ENCODE data around the gene GASK1A. TPM values are rescaled to one million over a fixed set of nuclear protein-coding genes. Genes with fewer than 3 reads are reported as not detected.

Gene GASK1A
- total and polyA plus RNA-seq, 2 of the 4 experiments (the other 2 are of a cell fraction), result 0.18 to 0.19 TPM

GRCh38 chr3:43061101-43061895 is 82.2 kb downstream of the GASK1A start:
- CTCF ChIA-PET, result no interaction called here
- POLR2A ChIA-PET (ENCODE audit: unreplicated experiment), result no interaction called here
- H4K8ac ChIP-seq (ENCODE audit: low read depth in 2 of 2, low read length in 2 of 2), result no peak overlapping the region
- dilution Hi-C loops (cut with HindIII; ENCODE audit: low sequenced_read_pairs, unreplicated experiment) (no loop called here), in situ Hi-C loops (cut with MboI; ENCODE audit: low sequenced_read_pairs) (no loop called here), intact Hi-C loops (cut with micrococcal nuclease) (no loop called here)
- no peak overlapping the region for H3K56ac ChIP-seq (ENCODE audit: extremely low read depth, insufficient read depth, low read length)
- TF ChIP-seq RAD21 (IDR thresholded peaks at IDR 0.05; ENCODE audit: low read length) (no peak), MAFK (IDR thresholded peaks at IDR 0.05; ENCODE audit: low read depth, low read length) (no peak), MXI1 (IDR thresholded peaks at IDR 0.05; ENCODE audit: borderline replicate concordance, low read depth, low read length) (no peak), MAZ (IDR thresholded peaks at IDR 0.05; ENCODE audit: borderline replicate concordance, low read depth, low read length) (no peak), BHLHE40 (IDR thresholded peaks at IDR 0.05; ENCODE audit: low read depth, low read length) (no peak), USF2 (IDR thresholded peaks at IDR 0.05; ENCODE audit: low read depth, low read length) (no peak), CEBPB (IDR thresholded peaks at IDR 0.05; ENCODE audit: low read depth, low read length) (no peak), POLR2A (IDR thresholded peaks at IDR 0.05; ENCODE audit: low read depth, low read length) (no peak), ELK1 (IDR thresholded peaks at IDR 0.05; ENCODE audit: borderline replicate concordance, low read depth, low read length) (no peak), SMC3 (IDR thresholded peaks at IDR 0.05; ENCODE audit: low read depth, low read length) (no peak), FOS (IDR thresholded peaks at IDR 0.05; ENCODE audit: low read depth, low read length) (no peak)
- TF ChIP-seq, protein P1, sequence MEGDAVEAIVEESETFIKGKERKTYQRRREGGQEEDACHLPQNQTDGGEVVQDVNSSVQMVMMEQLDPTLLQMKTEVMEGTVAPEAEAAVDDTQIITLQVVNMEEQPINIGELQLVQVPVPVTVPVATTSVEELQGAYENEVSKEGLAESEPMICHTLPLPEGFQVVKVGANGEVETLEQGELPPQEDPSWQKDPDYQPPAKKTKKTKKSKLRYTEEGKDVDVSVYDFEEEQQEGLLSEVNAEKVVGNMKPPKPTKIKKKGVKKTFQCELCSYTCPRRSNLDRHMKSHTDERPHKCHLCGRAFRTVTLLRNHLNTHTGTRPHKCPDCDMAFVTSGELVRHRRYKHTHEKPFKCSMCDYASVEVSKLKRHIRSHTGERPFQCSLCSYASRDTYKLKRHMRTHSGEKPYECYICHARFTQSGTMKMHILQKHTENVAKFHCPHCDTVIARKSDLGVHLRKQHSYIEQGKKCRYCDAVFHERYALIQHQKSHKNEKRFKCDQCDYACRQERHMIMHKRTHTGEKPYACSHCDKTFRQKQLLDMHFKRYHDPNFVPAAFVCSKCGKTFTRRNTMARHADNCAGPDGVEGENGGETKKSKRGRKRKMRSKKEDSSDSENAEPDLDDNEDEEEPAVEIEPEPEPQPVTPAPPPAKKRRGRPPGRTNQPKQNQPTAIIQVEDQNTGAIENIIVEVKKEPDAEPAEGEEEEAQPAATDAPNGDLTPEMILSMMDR (conservative IDR thresholded peaks at IDR 0.05; ENCODE audit: low read depth, low read length), result no peak
- DNase-seq, result no peak
- no peak overlapping the region for H2AFZ ChIP-seq (replicated peaks; ENCODE audit: low read length, poor library complexity)
- H4K20me1 ChIP-seq (ENCODE audit: insufficient read depth, low read length), result no peaks in the 10 kb centered on the region
- H3K36me3 ChIP-seq (ENCODE audit: control insufficient read depth, insufficient read depth, low read length), result no peaks in the 10 kb centered on the region
- no peak overlapping the region for H4K91ac ChIP-seq (ENCODE audit: insufficient read depth, low read depth, low read length)
- no peaks in the 10 kb centered on the region for H3K9me3 ChIP-seq (ENCODE audit: control insufficient read depth, insufficient read depth, low read length)
- H2AK9ac ChIP-seq (replicated peaks; ENCODE audit: low read depth, low read length, poor library complexity), result no peak overlapping the region
- H3K18ac ChIP-seq (ENCODE audit: low read depth, low read length), result no peak overlapping the region
- H3K27ac ChIP-seq (ENCODE audit: insufficient read depth, low read length), result no peak overlapping the region
- H3K4me2 ChIP-seq (ENCODE audit: low read depth, low read length), result no peak overlapping the region
- H4K5ac ChIP-seq (ENCODE audit: low read depth, low read length), result no peak overlapping the region
- H3K79me1 ChIP-seq (ENCODE audit: low read depth in 1 of 2, low read length in 2 of 2), result no peaks in the 10 kb centered on the region
- H3K4ac ChIP-seq (ENCODE audit: low read depth, low read length), result no peak overlapping the region
- no peak overlapping the region for H2BK120ac ChIP-seq (ENCODE audit: low read depth, low read length)
- H2BK20ac ChIP-seq (ENCODE audit: low read depth, low read length), result no peak overlapping the region
- H3K9me1 ChIP-seq (ENCODE audit: insufficient read depth, low read length), result no peaks in the 10 kb centered on the region
- no peak overlapping the region for H2AK5ac ChIP-seq (ENCODE audit: low read depth, low read length)
- H3K4me3 ChIP-seq (ENCODE audit: insufficient read depth, low read depth, low read length), result no peak overlapping the region
- BruUV-seq (replicated peaks), result no TSS peak
- H2BK15ac ChIP-seq (ENCODE audit: low read depth, low read length), result no peak overlapping the region
- H2BK5ac ChIP-seq (ENCODE audit: low read depth, low read length, poor library complexity, severe bottlenecking), result no peak overlapping the region
- no peak overlapping the region for H3K23ac ChIP-seq (ENCODE audit: low read depth, low read length)
- no peak overlapping the region for H3K9ac ChIP-seq (ENCODE audit: low read depth, low read length)
- no peak for ATAC-seq (ENCODE audit: low read depth)
- no peaks in the 10 kb centered on the region for H3K4me1 ChIP-seq (ENCODE audit: control insufficient read depth, insufficient read depth, low read length)
- no CpG with 5 or more reads among the region's 8 CpGs for WGBS, 2 experiments (ENCODE audit: extremely low coverage in 2 of 2, insufficient read length in 1 of 2)
- no peak overlapping the region for H3K14ac ChIP-seq (replicated peaks; ENCODE audit: low read depth, low read length)
- H3K27me3 ChIP-seq (ENCODE audit: control insufficient read depth, insufficient read depth, low read length), result peaks cover 3% of the 10 kb centered on the region; the same call in 1 of the 2 replicates

Measured in IMR-90 (cell line).